ENCODE data around the gene THRB. TPM values are rescaled to one million over a fixed set of nuclear protein-coding genes. Genes with fewer than 3 reads are reported as not detected.
A peak's percentile ranks its signal among the peaks of the same experiment; 100 is the strongest.

THRB gene
- total RNA-seq, 2 donors from 2014 or later: 0.24 to 0.26 TPM

GRCh38 chr3:24523215-24523614 is 28.6 kb upstream of the THRB start:
- Histone ChIP-seq H3K27ac (ENCODE audit: low read depth, low read length) (no peak overlapping the region), H3K9ac (ENCODE audit: extremely low read depth, low read length, poor library complexity, severe bottlenecking) (no peak overlapping the region), H3K4me1 (ENCODE audit: control insufficient read depth, insufficient read depth, low read length) (peaks cover 10% of the 10 kb centered on the region), H3K4me3 (ENCODE audit: low read length) (no peak overlapping the region), H3K36me3 (ENCODE audit: control insufficient read depth, insufficient read depth, low read length) (no peaks in the 10 kb centered on the region), H3K9me3 (ENCODE audit: control insufficient read depth, low read length) (no peaks in the 10 kb centered on the region), H3K27me3 (ENCODE audit: control insufficient read depth, insufficient read depth, low read length, poor library complexity, severe bottlenecking) (peaks cover 42% of the 10 kb centered on the region)
- Mint-ChIP-seq H3K27me3 (ENCODE audit: insufficient read depth) (peaks cover 53% of the 10 kb centered on the region), H3K4me1 (peaks cover 32% of the 10 kb centered on the region), H3K36me3 (ENCODE audit: low read depth) (no peaks in the 10 kb centered on the region), H3K4me3 (no peak overlapping the region), H3K9me3 (no peaks in the 10 kb centered on the region), H3K27ac (no peak overlapping the region)
- TF ChIP-seq, protein P1, sequence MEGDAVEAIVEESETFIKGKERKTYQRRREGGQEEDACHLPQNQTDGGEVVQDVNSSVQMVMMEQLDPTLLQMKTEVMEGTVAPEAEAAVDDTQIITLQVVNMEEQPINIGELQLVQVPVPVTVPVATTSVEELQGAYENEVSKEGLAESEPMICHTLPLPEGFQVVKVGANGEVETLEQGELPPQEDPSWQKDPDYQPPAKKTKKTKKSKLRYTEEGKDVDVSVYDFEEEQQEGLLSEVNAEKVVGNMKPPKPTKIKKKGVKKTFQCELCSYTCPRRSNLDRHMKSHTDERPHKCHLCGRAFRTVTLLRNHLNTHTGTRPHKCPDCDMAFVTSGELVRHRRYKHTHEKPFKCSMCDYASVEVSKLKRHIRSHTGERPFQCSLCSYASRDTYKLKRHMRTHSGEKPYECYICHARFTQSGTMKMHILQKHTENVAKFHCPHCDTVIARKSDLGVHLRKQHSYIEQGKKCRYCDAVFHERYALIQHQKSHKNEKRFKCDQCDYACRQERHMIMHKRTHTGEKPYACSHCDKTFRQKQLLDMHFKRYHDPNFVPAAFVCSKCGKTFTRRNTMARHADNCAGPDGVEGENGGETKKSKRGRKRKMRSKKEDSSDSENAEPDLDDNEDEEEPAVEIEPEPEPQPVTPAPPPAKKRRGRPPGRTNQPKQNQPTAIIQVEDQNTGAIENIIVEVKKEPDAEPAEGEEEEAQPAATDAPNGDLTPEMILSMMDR (conservative IDR thresholded peaks at IDR 0.05): no peak
- no peak for DNase-seq
- WGBS, 2 experiments (ENCODE audit: insufficient coverage in 1 of 2, insufficient read length in 1 of 2): 94% methylated on average over 2 of the region's 2 CpGs; no CpG with 5 or more reads in 1 of the 2 experiments

DNA sequence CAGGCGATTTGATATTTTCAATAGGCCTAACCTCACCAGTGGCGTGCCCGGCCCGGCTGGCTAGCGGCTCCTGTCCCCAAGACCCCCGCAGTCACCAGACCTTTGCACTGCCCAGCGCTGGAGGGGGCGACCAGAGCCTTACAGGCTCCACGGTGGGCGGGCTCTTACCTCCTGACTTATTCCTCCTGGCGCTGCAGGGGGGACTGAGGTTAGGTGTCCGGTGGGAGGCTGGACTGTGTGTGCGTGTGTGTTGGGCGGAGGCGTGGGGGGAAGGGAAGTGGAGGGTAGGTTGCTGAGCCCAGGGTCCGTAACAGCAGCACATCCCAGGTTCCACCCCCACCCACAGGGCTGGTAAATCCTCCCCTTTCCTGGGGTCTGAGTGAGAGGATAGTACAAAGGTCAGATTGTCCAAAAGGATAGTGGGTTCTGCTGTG is 27.5 kb upstream of the THRB start:
- H3K9me3 Mint-ChIP-seq: no peaks in the 10 kb centered on the region
- peaks cover 32% of the 10 kb centered on the region for H3K4me1 Mint-ChIP-seq
- no peaks in the 10 kb centered on the region for H3K36me3 Mint-ChIP-seq (ENCODE audit: low read depth)
- Histone ChIP-seq H3K4me1 (ENCODE audit: control insufficient read depth, insufficient read depth, low read length) (peaks cover 10% of the 10 kb centered on the region), H3K27me3 (ENCODE audit: control insufficient read depth, insufficient read depth, low read length, poor library complexity, severe bottlenecking) (peaks cover 51% of the 10 kb centered on the region), H3K9ac (ENCODE audit: extremely low read depth, low read length, poor library complexity, severe bottlenecking) (no peak overlapping the region), H3K36me3 (ENCODE audit: control insufficient read depth, insufficient read depth, low read length) (no peaks in the 10 kb centered on the region), H3K27ac (ENCODE audit: low read depth, low read length) (no peak overlapping the region), H3K9me3 (ENCODE audit: control insufficient read depth, low read length) (no peaks in the 10 kb centered on the region), H3K4me3 (ENCODE audit: low read length) (peak overlapping the region; percentile 78)
- H3K4me3 Mint-ChIP-seq: peak overlapping the region; percentile 67
- peaks cover 58% of the 10 kb centered on the region for H3K27me3 Mint-ChIP-seq (ENCODE audit: insufficient read depth)
- TF ChIP-seq, protein P1 (conservative IDR thresholded peaks at IDR 0.05): no peak
- H3K27ac Mint-ChIP-seq: peak overlapping the region; percentile 48
- DNase-seq: peak; percentile 73
- WGBS, 2 experiments (ENCODE audit: insufficient coverage in 1 of 2, insufficient read length in 1 of 2): 3% methylated on average over 13 of the region's 16 CpGs; no CpG with 5 or more reads in 1 of the 2 experiments

GRCh38 chr3:24521420-24522145 is 26.9 kb upstream of the THRB start:
- WGBS, 2 experiments (ENCODE audit: insufficient coverage in 1 of 2, insufficient read length in 1 of 2): 1% methylated on average over 25 to 79 of the region's 79 CpGs
- no peak overlapping the region for H3K27ac ChIP-seq (ENCODE audit: low read depth, low read length)
- Mint-ChIP-seq H3K36me3 (ENCODE audit: low read depth) (no peaks in the 10 kb centered on the region), H3K9me3 (no peaks in the 10 kb centered on the region), H3K27me3 (ENCODE audit: insufficient read depth) (peaks cover 62% of the 10 kb centered on the region), H3K4me1 (peaks cover 29% of the 10 kb centered on the region), H3K4me3 (peak overlapping the region; percentile 67), H3K27ac (peak overlapping the region; percentile 48)
- H3K9me3 ChIP-seq (ENCODE audit: control insufficient read depth, low read length): no peaks in the 10 kb centered on the region
- H3K4me1 ChIP-seq (ENCODE audit: control insufficient read depth, insufficient read depth, low read length): peaks cover 7% of the 10 kb centered on the region
- peak; percentile 86 for DNase-seq
- H3K27me3 ChIP-seq (ENCODE audit: control insufficient read depth, insufficient read depth, low read length, poor library complexity, severe bottlenecking): peaks cover 57% of the 10 kb centered on the region
- TF ChIP-seq, protein P1 (conservative IDR thresholded peaks at IDR 0.05): peak; percentile 14
- H3K4me3 ChIP-seq (ENCODE audit: low read length): peak overlapping the region; percentile 78
- H3K9ac ChIP-seq (ENCODE audit: extremely low read depth, low read length, poor library complexity, severe bottlenecking): no peak overlapping the region
- no peaks in the 10 kb centered on the region for H3K36me3 ChIP-seq (ENCODE audit: control insufficient read depth, insufficient read depth, low read length)
